WTC11 (cell line): ENCODE results near the gene NET1. TPM values are rescaled to one million over a fixed set of nuclear protein-coding genes. Genes with fewer than 3 reads are reported as not detected.

ENCODE experiments used
- ATAC-seq: fragments of 200-7000 bp; cut with Tn5 transposase; 2 replicates; pipeline ENCODE4 v1.10.0; 2021; ENCODE audit warnings: mild to moderate bottlenecking, moderate library complexity
- CTCF ChIA-PET: fragments of 300-600 bp; sonication (Branson Sonifier 250); formaldehyde crosslinking; loops from one replicate; lab custom pipeline; 2021; ENCODE audit warnings: antibody characterized with exemption; lab: Charles Lee
- POLR2A ChIA-PET: fragments of 350-600 bp; sonication (Branson Sonifier 250); formaldehyde crosslinking; loops from one replicate; lab custom pipeline; 2021; ENCODE audit warnings: antibody characterized with exemption; lab: Charles Lee
- DNase-seq: peaks from one replicate; pipeline ENCODE4 v3.0.0; 2021; ENCODE audit warnings: low spot score
- H3K27ac Mint-ChIP-seq: 2 replicates; pipeline ENCODE4 v1.8.0; 2021; ENCODE audit warnings: mixed read lengths
- H3K27me3 Mint-ChIP-seq: 2 replicates; pipeline ENCODE4 v1.8.0; 2021; ENCODE audit warnings: low read depth, mild to moderate bottlenecking, moderate library complexity, mixed read lengths
- H3K36me3 Mint-ChIP-seq: 2 replicates; pipeline ENCODE4 v1.8.0; 2021; ENCODE audit warnings: mixed read lengths
- H3K4me1 Mint-ChIP-seq: 2 replicates; pipeline ENCODE4 v1.8.0; 2022; ENCODE audit warnings: mixed read lengths
- H3K4me3 Mint-ChIP-seq: 2 replicates; pipeline ENCODE4 v1.8.0; 2021; ENCODE audit warnings: mild to moderate bottlenecking, moderate library complexity, mixed read lengths
- H3K9me3 Mint-ChIP-seq: 2 replicates; pipeline ENCODE4 v1.8.0; 2021; ENCODE audit warnings: mixed read lengths
- ARID4B ChIP-seq: sonication (generic); formaldehyde crosslinking; IDR thresholded peaks from 2 replicates; pipeline ENCODE4 v1.8.0; 2023; ENCODE audit warnings: missing genetic modification reagents, mild to moderate bottlenecking, borderline replicate concordance
- IRF2 ChIP-seq: sonication (generic); formaldehyde crosslinking; IDR thresholded peaks from 2 replicates; pipeline ENCODE4 v1.8.0; 2022; ENCODE audit warnings: low read depth, missing genetic modification reagents, borderline replicate concordance
- MYBL2 ChIP-seq: sonication (generic); formaldehyde crosslinking; IDR thresholded peaks from 2 replicates; pipeline ENCODE4 v1.8.1; 2023; ENCODE audit warnings: mild to moderate bottlenecking, moderate library complexity, missing genetic modification reagents
- NR1H2 ChIP-seq: sonication (generic); formaldehyde crosslinking; IDR thresholded peaks from 2 replicates; pipeline ENCODE4 v1.9.0; 2021; ENCODE audit warnings: mild to moderate bottlenecking, moderate library complexity, missing genetic modification reagents
- SMAD3 ChIP-seq: sonication (generic); formaldehyde crosslinking; IDR thresholded peaks from 2 replicates; pipeline ENCODE4 v1.8.0; 2022; ENCODE audit warnings: missing genetic modification reagents, mild to moderate bottlenecking, borderline replicate concordance
- USF1 ChIP-seq: sonication (generic); formaldehyde crosslinking; IDR thresholded peaks from 2 replicates; pipeline ENCODE4 v1.8.0; 2022; ENCODE audit warnings: mild to moderate bottlenecking, missing genetic modification reagents
- ZBTB21 ChIP-seq: sonication (generic); formaldehyde crosslinking; IDR thresholded peaks from 2 replicates; pipeline ENCODE4 v1.8.1; 2023; ENCODE audit warnings: mild to moderate bottlenecking, missing genetic modification reagents, borderline replicate concordance
- ZBTB43 ChIP-seq: sonication (generic); formaldehyde crosslinking; IDR thresholded peaks from 2 replicates; pipeline ENCODE4 v1.8.1; 2023; ENCODE audit warnings: mild to moderate bottlenecking, missing genetic modification reagents
- ZNF263 ChIP-seq: sonication (generic); formaldehyde crosslinking; IDR thresholded peaks from 2 replicates; pipeline ENCODE4 v1.8.1; 2022; ENCODE audit warnings: low read depth, mild to moderate bottlenecking, moderate library complexity, missing genetic modification reagents
- ZNF425 ChIP-seq: fragments of 250-450 bp; sonication (Bioruptor Pico); conservative IDR thresholded peaks from 2 replicates; pipeline ENCODE4 v1.9.0; 2021; ENCODE audit warnings: mild to moderate bottlenecking
- total RNA-seq: library from RNA; stranded (reverse); gene quantifications from 3 replicates; pipeline ENCODE4 v1.2.3, GENCODE V29; 2021
- TF ChIP-seq, protein P1 (sequence below): sonication (generic); formaldehyde crosslinking; IDR thresholded peaks from 2 replicates; pipeline ENCODE4 v1.8.1; 2023; ENCODE audit warnings: mild to moderate bottlenecking, missing genetic modification reagents
- TF ChIP-seq, protein P2 (sequence below): sonication (generic); formaldehyde crosslinking; IDR thresholded peaks from 2 replicates; pipeline ENCODE4 v1.8.1; 2023; ENCODE audit warnings: mild to moderate bottlenecking, moderate library complexity, missing genetic modification reagents
- TF ChIP-seq, protein P3 (sequence below): sonication (generic); formaldehyde crosslinking; IDR thresholded peaks from 2 replicates; pipeline ENCODE4 v1.8.0; 2023; ENCODE audit warnings: missing genetic modification reagents

The NET1 gene
- total RNA-seq, 1 experiment from 2014 or later, result 85.4 TPM

- TF ChIP-seq ZNF425 (CRISPR knock-in tag), result no peak
- no peak for TF ChIP-seq USF1 (CRISPR knock-in tag)
- TF ChIP-seq, protein P1, sequence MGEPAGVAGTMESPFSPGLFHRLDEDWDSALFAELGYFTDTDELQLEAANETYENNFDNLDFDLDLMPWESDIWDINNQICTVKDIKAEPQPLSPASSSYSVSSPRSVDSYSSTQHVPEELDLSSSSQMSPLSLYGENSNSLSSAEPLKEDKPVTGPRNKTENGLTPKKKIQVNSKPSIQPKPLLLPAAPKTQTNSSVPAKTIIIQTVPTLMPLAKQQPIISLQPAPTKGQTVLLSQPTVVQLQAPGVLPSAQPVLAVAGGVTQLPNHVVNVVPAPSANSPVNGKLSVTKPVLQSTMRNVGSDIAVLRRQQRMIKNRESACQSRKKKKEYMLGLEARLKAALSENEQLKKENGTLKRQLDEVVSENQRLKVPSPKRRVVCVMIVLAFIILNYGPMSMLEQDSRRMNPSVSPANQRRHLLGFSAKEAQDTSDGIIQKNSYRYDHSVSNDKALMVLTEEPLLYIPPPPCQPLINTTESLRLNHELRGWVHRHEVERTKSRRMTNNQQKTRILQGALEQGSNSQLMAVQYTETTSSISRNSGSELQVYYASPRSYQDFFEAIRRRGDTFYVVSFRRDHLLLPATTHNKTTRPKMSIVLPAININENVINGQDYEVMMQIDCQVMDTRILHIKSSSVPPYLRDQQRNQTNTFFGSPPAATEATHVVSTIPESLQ (CRISPR knock-in tag), result no peak
- TF ChIP-seq ZBTB43 (CRISPR knock-in tag), result no peak
- TF ChIP-seq, protein P2, sequence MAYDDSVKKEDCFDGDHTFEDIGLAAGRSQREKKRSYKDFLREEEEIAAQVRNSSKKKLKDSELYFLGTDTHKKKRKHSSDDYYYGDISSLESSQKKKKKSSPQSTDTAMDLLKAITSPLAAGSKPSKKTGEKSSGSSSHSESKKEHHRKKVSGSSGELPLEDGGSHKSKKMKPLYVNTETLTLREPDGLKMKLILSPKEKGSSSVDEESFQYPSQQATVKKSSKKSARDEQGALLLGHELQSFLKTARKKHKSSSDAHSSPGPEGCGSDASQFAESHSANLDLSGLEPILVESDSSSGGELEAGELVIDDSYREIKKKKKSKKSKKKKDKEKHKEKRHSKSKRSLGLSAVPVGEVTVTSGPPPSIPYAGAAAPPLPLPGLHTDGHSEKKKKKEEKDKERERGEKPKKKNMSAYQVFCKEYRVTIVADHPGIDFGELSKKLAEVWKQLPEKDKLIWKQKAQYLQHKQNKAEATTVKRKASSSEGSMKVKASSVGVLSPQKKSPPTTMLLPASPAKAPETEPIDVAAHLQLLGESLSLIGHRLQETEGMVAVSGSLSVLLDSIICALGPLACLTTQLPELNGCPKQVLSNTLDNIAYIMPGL (CRISPR knock-in tag), result no peak
- TF ChIP-seq ZBTB21 (CRISPR knock-in tag), result no peak
- no peak for TF ChIP-seq IRF2 (CRISPR knock-in tag)
Measured at GRCh38 chr10:5484205-5484604, 71.8 kb downstream of the NET1 start (continued).

GRCh38 chr10:5485290-5485689, 72.9 kb downstream of the NET1 start:
- H3K27ac Mint-ChIP-seq, result no peak overlapping the region
- H3K4me3 Mint-ChIP-seq, result no peak overlapping the region
- ATAC-seq, result no peak
- TF ChIP-seq, protein P3, sequence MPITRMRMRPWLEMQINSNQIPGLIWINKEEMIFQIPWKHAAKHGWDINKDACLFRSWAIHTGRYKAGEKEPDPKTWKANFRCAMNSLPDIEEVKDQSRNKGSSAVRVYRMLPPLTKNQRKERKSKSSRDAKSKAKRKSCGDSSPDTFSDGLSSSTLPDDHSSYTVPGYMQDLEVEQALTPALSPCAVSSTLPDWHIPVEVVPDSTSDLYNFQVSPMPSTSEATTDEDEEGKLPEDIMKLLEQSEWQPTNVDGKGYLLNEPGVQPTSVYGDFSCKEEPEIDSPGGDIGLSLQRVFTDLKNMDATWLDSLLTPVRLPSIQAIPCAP (CRISPR knock-in tag), result no peak
- no peak for TF ChIP-seq SMAD3 (CRISPR knock-in tag)
- no peak for TF ChIP-seq NR1H2 (CRISPR knock-in tag)
- no peak for TF ChIP-seq ZNF263 (CRISPR knock-in tag)
- no peak for TF ChIP-seq MYBL2
- no peak for TF ChIP-seq ARID4B (CRISPR knock-in tag)
- POLR2A ChIA-PET, result interaction anchor here (1.6 kb wide), 1 partner anchor 19 kb away, joined by 5 read pairs; no protein-coding TSS in a partner anchor
- peaks cover 26% of the 10 kb centered on the region for H3K4me1 Mint-ChIP-seq
- no peaks in the 10 kb centered on the region; the same call in none of the 2 replicates for H3K27me3 Mint-ChIP-seq
- CTCF ChIA-PET, result interaction anchor here (0.7 to 1.2 kb wide), 3 partner anchors 23 to 105 kb away, joined by 3 to 5 read pairs (median 3); no protein-coding TSS in a partner anchor
- DNase-seq, result no peak
- H3K9me3 Mint-ChIP-seq, result 0 out of 2 replicates have a peak, but pooled peaks cover 5% of the 10 kb centered on the region
- no peaks in the 10 kb centered on the region for H3K36me3 Mint-ChIP-seq
